Measurements from ENCODE around the gene PRDX5. TPM values are rescaled to one million over a fixed set of nuclear protein-coding genes. Genes with fewer than 3 reads are reported as not detected.

Gene PRDX5
- total RNA-seq, 2 experiments from 2014 or later = 31.7 to 33.1 TPM

DNA sequence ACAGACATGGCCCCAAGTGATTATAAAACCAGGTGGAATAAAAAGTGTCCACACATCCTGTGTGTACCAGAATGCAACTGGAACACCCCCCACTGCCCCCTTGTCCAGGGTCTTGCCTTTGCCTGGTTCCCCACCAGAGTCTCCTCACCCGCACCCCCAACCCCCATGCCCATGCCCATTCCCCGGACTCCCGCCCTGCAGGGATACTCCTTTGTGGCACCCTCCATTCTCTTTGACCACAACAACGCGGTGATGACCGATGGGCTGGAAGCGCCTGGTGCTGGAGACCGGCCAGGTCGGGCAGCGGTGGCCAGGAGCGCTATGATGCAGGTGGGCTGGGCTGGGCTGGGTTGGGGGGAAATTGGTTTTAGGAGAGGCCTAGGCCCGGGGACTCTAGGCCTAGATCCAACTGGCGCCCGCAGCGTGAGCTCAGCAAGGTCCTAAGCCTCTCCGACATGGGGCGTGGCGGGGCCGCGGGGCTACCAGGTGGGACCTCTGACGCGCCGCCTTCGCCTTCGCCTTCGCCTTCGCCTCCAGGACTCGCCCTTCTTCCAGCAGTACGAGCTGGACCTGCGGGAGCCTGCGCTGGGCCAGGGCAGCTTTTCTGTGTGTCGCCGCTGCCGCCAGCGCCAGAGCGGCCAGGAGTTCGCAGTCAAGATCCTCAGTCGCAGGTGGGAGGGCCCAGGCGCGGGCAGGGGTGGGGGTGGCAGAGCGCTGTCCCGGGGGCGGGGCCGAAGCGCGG is 50.2 kb downstream of the PRDX5 start:
- H3K4me3 Mint-ChIP-seq = no peak overlapping the region
- no peak overlapping the region for H3K27ac Mint-ChIP-seq
- H3K9me3 Mint-ChIP-seq = no peaks in the 10 kb centered on the region
- intact Hi-C loops (cut with DNase I, micrococcal nuclease) = loop anchor here in 1 of 2 experiments (10.0 kb wide), 1 partner anchor 287 kb away; no protein-coding TSS in a partner anchor
- no peak for ATAC-seq (ENCODE audit: poor library complexity)
- H3K36me3 ChIP-seq (ENCODE audit: insufficient read depth, low read length) = peaks cover 55% of the 10 kb centered on the region
- TF ChIP-seq CTCF (IDR thresholded peaks at IDR 0.05) = no peak
- no peaks in the 10 kb centered on the region for H3K9me3 ChIP-seq (ENCODE audit: control insufficient read depth in 1 of 2, insufficient read depth in 1 of 2, low read length in 2 of 2)
- no peaks in the 10 kb centered on the region for H3K4me1 Mint-ChIP-seq (ENCODE audit: low read depth)
- no peaks in the 10 kb centered on the region for H3K27me3 Mint-ChIP-seq
- ChIA-PET POLR2A (no interaction called here), CTCF (no interaction called here)
- H3K4me1 ChIP-seq (ENCODE audit: insufficient read depth, low read length) = peaks cover under 1% of the 10 kb centered on the region
- no peak overlapping the region for H3K4me3 ChIP-seq (ENCODE audit: low read length)
- no peak for DNase-seq
- peaks cover 42% of the 10 kb centered on the region for H3K36me3 Mint-ChIP-seq (ENCODE audit: low read depth)
- no peak overlapping the region for H3K27ac ChIP-seq (ENCODE audit: low read depth in 1 of 2, low read length in 2 of 2)
- H3K27me3 ChIP-seq (ENCODE audit: control insufficient read depth in 1 of 2, insufficient read depth in 2 of 2, low read length in 2 of 2) = no peaks in the 10 kb centered on the region

- DNase-seq (no peak), ATAC-seq (ENCODE audit: poor library complexity) (no peak)
- no peaks in the 10 kb centered on the region for H3K27me3 ChIP-seq (ENCODE audit: control insufficient read depth in 1 of 2, insufficient read depth in 2 of 2, low read length in 2 of 2)
- Mint-ChIP-seq H3K4me1 (ENCODE audit: low read depth) (no peaks in the 10 kb centered on the region), H3K9me3 (no peaks in the 10 kb centered on the region), H3K4me3 (no peak overlapping the region), H3K27ac (no peak overlapping the region), H3K27me3 (no peaks in the 10 kb centered on the region), H3K36me3 (ENCODE audit: low read depth) (peaks cover 36% of the 10 kb centered on the region)
- no peak overlapping the region for H3K27ac ChIP-seq (ENCODE audit: low read depth in 1 of 2, low read length in 2 of 2)
- peaks cover 50% of the 10 kb centered on the region for H3K36me3 ChIP-seq (ENCODE audit: insufficient read depth, low read length)
- no peak for TF ChIP-seq CTCF (IDR thresholded peaks at IDR 0.05)
- H3K4me3 ChIP-seq (ENCODE audit: low read length) = no peak overlapping the region
- ChIA-PET POLR2A (no interaction called here), CTCF (no interaction called here)
- no peaks in the 10 kb centered on the region for H3K9me3 ChIP-seq (ENCODE audit: control insufficient read depth in 1 of 2, insufficient read depth in 1 of 2, low read length in 2 of 2)
- peaks cover 3% of the 10 kb centered on the region for H3K4me1 ChIP-seq (ENCODE audit: insufficient read depth, low read length)
- intact Hi-C loops (cut with DNase I, micrococcal nuclease) = loop anchor here in 1 of 2 experiments (10.0 kb wide), 1 partner anchor 286 kb away; no protein-coding TSS in a partner anchor
These were observed 50.8 kb downstream of the PRDX5 start for GRCh38 chr11:64368673-64369074.

- no peak overlapping the region for H3K4me3 Mint-ChIP-seq
- no peak overlapping the region for H3K27ac Mint-ChIP-seq
- DNase-seq (peak in 1 of 14 experiments; percentile 33), ATAC-seq (ENCODE audit: poor library complexity) (no peak)
- Histone ChIP-seq H3K27me3 (ENCODE audit: control insufficient read depth in 1 of 2, insufficient read depth in 2 of 2, low read length in 2 of 2) (no peaks in the 10 kb centered on the region), H3K9me3 (ENCODE audit: control insufficient read depth in 1 of 2, insufficient read depth in 1 of 2, low read length in 2 of 2) (no peaks in the 10 kb centered on the region), H3K36me3 (ENCODE audit: insufficient read depth, low read length) (peaks cover 42% of the 10 kb centered on the region), H3K27ac (ENCODE audit: low read depth in 1 of 2, low read length in 2 of 2) (no peak overlapping the region), H3K4me3 (ENCODE audit: low read length) (no peak overlapping the region), H3K4me1 (ENCODE audit: insufficient read depth, low read length) (peaks cover 3% of the 10 kb centered on the region)
- ChIA-PET POLR2A (no interaction called here), CTCF (no interaction called here)
- H3K9me3 Mint-ChIP-seq = no peaks in the 10 kb centered on the region
- no peaks in the 10 kb centered on the region for H3K4me1 Mint-ChIP-seq (ENCODE audit: low read depth)
- intact Hi-C loops (cut with DNase I, micrococcal nuclease) = loop anchor here in 1 of 2 experiments (10.0 kb wide), 1 partner anchor 285 kb away; no protein-coding TSS in a partner anchor
- no peak for TF ChIP-seq CTCF (IDR thresholded peaks at IDR 0.05)
- peaks cover 28% of the 10 kb centered on the region for H3K36me3 Mint-ChIP-seq (ENCODE audit: low read depth)
- H3K27me3 Mint-ChIP-seq = no peaks in the 10 kb centered on the region
These were observed 51.8 kb downstream of the PRDX5 start for GRCh38 chr11:64369440-64370421.
